SK-N-SH (cell line): ENCODE measurements around the gene SEC23A.
"Not testable (repeated sequence)": the region's sequence is repeated elsewhere in the genome, so short reads cannot be mapped to it uniquely, and the experiment has no call there.

ENCODE experiments used
- CTCF ChIP-seq: fragments of 200-600 bp; sonication (generic); IDR thresholded peaks from 2 replicates; pipeline ENCODE4 v1.6.1; 2017; ENCODE audit warnings: antibody characterized with exemption, mild to moderate bottlenecking, moderate library complexity
- ELF1 ChIP-seq: IDR thresholded peaks from 2 replicates; pipeline ENCODE4 v1.4.0; 2012
- EZH2phosphoT487 ChIP-seq: fragments of 200-600 bp; sonication (generic); IDR thresholded peaks from 2 replicates; pipeline ENCODE4 v1.6.1; 2017; ENCODE audit warnings: low read depth, mixed run types, mild to moderate bottlenecking, antibody characterized with exemption, moderate library complexity, borderline replicate concordance
- MEF2A ChIP-seq: IDR thresholded peaks from 2 replicates; pipeline ENCODE4 v1.4.0; 2012; ENCODE audit warnings: low read depth, borderline replicate concordance
- SIN3A ChIP-seq: IDR thresholded peaks from 2 replicates; pipeline ENCODE4 v1.6.1; 2012; ENCODE audit warnings: low read depth, mild to moderate bottlenecking, low read length, moderate library complexity, borderline replicate concordance
- ZBTB33 ChIP-seq: IDR thresholded peaks from 2 replicates; pipeline ENCODE4 v1.4.0; 2012; ENCODE audit warnings: low read depth, borderline replicate concordance

- not testable (repeated sequence) for TF ChIP-seq ZBTB33, SIN3A, EZH2phosphoT487, CTCF, MEF2A, ELF1
These were observed 3.8 kb downstream of the SEC23A start for GRCh38 chr14:39099215-39099614.
